Dermis microvascular lymphatic vessel endothelial cell (primary cell): ENCODE data around the gene ZNF804A. TPM values are rescaled to one million over a fixed set of nuclear protein-coding genes. Genes with fewer than 3 reads are reported as not detected.

Experiments used
- DNase-seq, 2 donors: peaks; one replicate each; pipeline versions ENCODE4 v3.0.0 to v3.0.0-alpha.2; 2010; ENCODE audit warnings: low read depth in 2 of 2
- total RNA-seq: library from RNA; depleted of rRNA; stranded (reverse); fragments of >200 nt; gene quantifications from 2 replicates; pipeline ENCODE4 v1.2.1, GENCODE V29; 2014

ZNF804A gene
- total RNA-seq, 1 donor from 2014 or later = not detected

DNA sequence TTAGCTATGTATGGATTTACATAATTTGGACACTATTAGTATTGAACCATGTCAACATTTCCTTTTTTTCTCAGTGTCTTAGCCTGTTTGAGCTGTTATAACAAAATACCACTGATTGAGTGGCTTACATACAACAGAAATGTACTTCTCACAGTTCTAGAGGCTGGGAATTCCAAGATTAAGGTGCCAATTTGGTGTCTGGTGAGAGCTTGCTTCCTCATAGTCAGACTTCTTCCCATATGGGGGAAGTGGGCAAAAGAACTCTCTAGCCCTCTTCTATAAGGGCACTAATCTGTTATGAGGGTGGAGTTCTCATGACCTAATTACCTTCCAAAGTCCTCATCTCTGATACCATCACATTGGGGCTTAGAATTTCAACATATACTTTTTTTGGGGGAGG is 12.6 kb downstream of the ZNF804A start:
- no peak for DNase-seq

GRCh38 chr2:184611361-184612085 is 13.2 kb downstream of the ZNF804A start:
- DNase-seq = peak in 1 of 2 donors; percentile 17

- no peak for DNase-seq
Measured at GRCh38 chr2:184620367-184620766, 22.0 kb downstream of the ZNF804A start.

DNA sequence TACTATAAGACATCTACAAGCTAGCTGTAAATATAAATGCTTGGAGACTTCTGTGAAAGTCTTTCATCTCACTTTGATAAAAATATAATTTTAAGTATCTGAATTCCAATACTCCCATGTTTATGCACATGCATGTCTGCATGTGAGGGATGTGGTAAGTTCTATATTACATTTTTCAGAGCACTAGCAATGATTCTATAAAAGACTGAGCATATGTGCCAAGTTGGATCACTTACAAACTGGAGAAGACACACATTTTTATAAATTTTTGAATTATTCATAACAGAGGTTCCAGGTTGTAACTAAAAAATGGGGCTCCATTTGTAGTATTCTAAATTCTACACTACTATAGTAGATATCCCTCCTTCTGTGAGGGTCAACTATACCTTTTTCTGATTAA is 26.0 kb downstream of the ZNF804A start:
- DNase-seq = no peak

GRCh38 chr2:184628051-184628450 is 29.7 kb downstream of the ZNF804A start:
- DNase-seq = no peak

DNA sequence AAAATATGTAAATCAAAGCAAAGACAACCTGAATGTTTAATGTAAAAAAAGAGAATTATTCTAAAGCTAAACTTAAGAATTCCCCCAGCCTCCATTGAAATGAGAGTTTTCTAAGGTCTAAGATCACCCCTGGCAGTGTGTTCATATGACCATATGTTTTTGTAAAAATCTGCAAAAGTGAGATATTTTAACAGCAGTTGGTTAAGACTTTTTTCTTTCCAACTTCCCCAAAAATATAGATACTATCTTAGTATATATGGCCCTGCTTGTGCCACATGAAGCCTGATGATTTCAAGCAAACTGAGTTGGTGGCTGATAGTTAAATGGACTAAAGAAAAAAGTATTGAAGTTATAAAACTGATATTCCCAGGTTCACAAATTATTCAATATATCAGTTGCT is 35.4 kb downstream of the ZNF804A start:
- no peak for DNase-seq

DNA sequence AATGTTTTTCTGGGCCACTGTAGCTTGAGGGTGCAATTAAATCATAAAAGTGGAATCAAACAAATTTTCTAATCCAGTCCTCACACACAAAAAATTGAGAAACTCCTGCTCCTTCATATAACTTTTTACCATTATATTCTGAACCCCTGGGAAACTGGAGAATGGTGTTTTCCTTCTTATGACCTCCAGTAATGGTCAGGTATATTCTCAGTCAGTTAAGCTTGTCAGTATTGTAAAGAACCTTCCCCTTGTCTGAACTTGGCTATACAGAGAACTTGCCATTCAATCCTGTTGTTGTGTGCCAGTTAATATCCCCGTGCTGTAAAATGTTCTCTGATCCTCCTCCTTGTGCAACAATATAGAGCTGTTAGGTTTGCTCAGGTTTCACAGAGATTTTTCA is 39.5 kb downstream of the ZNF804A start:
- DNase-seq = no peak

- DNase-seq = peak in 1 of 2 donors; percentile 3
Measured at GRCh38 chr2:184644685-184645084, 46.4 kb downstream of the ZNF804A start.

DNA sequence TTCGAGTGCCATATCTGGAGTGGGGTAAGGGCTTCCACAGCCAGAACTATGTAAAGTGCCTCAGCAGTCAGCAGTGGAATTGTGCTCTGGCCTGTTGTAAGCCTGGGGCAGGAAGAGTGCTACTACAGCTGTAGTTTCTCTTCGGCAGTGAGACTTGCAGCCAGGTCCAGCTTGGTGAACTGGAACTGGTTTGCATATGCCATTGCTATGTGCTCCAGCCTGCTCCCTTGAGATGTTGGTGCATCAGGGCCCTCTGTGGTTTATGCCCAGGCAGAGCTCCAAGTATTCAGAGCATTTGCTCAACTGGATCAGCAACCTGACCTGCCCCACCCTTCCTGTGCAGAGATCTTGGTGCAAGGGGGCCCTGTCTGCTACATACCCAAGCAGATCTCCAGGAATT is 47.8 kb downstream of the ZNF804A start:
- DNase-seq = no peak

DNA sequence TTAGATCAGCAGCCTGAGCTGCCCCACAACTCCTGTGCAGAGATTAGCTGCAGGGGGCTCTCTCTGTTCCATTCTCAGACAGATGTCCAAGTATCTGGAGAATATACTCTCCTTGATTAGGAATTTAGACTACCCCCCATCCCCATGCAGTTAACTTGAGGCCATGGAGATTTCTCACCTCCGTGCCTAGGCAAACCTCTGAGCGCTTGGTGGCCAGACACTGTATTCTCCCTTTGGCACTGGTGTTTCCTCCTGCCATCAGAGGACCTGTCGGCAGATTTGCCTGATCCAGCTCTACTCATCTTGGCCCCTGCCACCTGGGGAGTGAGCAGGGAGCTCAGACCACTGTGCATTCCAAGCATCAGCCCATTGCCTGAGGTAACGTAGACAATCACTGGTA is 48.3 kb downstream of the ZNF804A start:
- DNase-seq = no peak

GRCh38 chr2:184654945-184655344 is 56.6 kb downstream of the ZNF804A start:
- DNase-seq = no peak

- DNase-seq = no peak
Measured at GRCh38 chr2:184677171-184677570, 78.8 kb downstream of the ZNF804A start.

GRCh38 chr2:184679219-184680018 is 81.1 kb downstream of the ZNF804A start:
- DNase-seq = no peak

DNA sequence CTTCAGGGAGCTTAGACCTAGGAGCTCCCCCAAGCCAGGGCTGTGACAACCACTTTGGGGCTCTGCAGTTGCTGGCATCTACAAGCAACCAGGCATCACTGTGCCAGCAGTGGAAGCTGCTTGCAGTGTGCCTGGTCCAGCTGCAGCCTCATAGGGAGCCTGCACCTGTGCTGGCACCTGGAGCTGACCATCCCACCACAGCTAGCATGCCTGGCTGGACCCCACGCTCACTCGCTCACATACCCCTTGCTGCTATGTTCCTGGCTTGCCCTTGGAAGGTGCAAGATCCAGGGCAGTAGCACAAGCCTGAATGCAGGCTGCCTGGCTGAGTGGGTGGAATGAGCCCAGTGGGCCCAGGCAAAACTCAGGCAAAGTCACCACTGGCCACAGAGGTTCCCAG is 82.5 kb downstream of the ZNF804A start:
- no peak for DNase-seq

GRCh38 chr2:184681642-184682321 is 83.5 kb downstream of the ZNF804A start:
- no peak for DNase-seq

DNA sequence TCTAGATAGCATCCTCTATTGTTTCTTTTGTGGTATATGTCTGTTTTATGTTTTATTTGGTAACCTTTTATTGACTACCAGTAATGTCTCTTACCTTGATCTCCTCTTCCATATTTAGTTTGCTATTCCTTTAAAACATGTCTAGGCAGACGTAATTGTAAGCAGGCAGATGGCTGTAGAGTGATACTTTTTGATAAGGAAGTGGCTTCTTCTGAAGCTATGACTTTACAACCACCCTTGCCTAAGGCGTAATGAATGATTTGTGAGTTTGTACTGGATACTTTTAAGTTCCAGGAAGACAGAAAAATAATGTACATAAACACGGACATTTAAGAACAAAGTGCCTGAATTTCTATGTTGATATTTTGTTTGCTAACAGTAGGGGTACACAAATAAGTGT is 85.6 kb downstream of the ZNF804A start:
- DNase-seq = no peak

DNA sequence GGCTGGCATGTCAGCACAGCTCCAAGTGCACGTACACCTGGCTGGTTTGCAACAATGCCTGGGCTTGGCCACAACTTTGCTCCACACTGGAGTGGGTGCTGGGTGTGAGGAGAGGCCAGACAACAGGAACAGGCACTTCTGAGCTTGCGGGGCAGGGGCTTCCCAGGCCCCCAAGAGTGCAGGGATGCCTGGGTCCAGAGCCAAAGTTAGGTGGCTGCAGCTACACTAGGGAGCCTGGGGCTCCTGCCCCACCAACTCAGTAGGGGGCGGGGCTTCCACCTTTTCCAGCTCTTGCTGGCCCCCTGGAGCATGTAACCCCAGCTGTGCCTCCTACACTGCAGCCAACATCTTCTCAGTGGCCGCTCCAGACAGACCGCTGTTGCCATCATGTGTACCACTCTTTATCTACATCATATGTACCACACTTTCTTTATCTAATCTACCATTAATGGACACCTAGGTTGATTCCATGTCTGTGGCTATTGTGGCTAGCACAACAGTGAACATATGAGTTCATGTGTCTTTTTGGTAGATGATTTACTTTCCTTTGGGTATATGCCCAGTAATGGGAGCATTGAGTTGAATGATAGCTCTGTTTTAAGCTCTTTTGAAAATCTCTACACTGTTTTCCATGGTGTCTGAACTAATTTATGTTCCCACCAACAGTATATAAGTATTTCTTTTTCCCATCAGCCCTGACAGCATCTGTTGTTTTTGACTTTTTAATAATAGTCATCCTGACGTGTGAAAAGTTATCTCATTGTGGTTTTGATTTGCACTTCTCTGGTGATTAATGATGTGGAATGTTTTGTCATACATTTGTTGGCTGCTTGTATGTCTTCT is 87.9 kb downstream of the ZNF804A start:
- no peak for DNase-seq

- DNase-seq = no peak
Measured at GRCh38 chr2:184689638-184690037, 91.3 kb downstream of the ZNF804A start.

DNA sequence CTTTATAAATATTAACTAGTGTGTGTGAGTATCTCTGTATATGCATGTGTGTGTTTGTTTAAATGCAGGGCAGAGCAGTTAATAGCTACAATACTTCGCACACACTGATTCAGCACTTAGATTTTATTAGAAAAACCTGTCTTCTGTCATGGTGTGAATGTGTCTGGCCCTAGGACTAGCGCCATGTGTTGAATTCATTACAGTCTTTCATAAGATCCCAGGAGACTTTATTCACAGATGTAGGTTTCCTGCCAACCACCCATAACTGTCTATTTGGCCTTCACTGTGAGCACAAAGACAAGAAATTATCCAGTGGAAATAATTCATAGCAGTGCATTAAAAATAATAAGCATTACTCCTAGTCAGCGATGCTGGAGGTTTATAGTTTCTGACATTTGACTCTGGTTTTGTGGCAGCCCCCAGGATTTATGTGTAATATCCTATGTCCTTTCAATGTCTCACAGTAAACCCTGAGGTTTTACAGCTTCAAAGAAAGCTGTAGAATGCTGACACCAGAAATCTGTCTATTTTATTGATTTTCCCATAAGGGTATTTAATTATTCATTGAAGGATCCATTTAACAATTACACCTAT is 93.9 kb downstream of the ZNF804A start:
- no peak for DNase-seq

- DNase-seq = no peak
Measured at GRCh38 chr2:184696644-184697043, 98.3 kb downstream of the ZNF804A start.

DNA sequence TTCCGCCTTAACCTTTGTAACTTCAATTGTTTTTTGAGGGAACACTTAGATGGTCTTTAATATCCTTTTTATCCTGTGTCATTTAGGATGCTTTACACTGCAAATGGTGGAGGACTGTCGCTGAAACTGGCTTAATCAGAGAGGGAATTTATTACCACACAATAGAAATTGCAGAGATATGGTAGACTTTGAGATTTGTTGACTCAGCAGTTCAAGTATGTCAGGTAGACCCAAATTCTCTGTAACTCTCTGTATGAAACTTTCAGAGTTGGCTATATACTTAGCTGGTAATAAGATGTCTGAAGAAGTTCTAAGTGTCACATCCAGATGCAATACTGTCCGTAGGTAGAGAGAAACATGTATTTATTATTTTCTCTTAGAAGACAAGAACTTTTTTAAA is 100.1 kb downstream of the ZNF804A start:
- no peak for DNase-seq
